SK-N-SH treated with all-trans-retinoic acid at 6 μM for 48 hours (cell line): Measurements from ENCODE around the gene ABHD5.

Experiments
- ATAC-seq: fragments of 200-7000 bp; cut with Tn5 transposase; 3 replicates; pipeline ENCODE4 v1.9.1; 2020; ENCODE audit warnings: mild to moderate bottlenecking, moderate library complexity
- ARNTL ChIP-seq: fragments of 450-650 bp; formaldehyde crosslinking; IDR thresholded peaks from 2 replicates; pipeline ENCODE4 v1.5.0; 2020; ENCODE audit warnings: low read depth, mild to moderate bottlenecking, moderate library complexity, borderline replicate concordance
- CREB5 ChIP-seq: fragments of 250-450 bp; sonication (Bioruptor Pico); IDR thresholded peaks from 2 replicates; pipeline ENCODE4 v1.5.1; 2020; ENCODE audit warnings: low read depth, mild to moderate bottlenecking, moderate library complexity
- CSDC2 ChIP-seq: fragments of 250-450 bp; sonication (Bioruptor Pico); IDR thresholded peaks from 2 replicates; pipeline ENCODE4 v1.5.0; 2020; ENCODE audit warnings: mild to moderate bottlenecking, moderate library complexity
- CSRNP3 ChIP-seq: fragments of 250-450 bp; sonication (Bioruptor Pico); IDR thresholded peaks from 2 replicates; pipeline ENCODE4 v1.5.1; 2021; ENCODE audit warnings: mild to moderate bottlenecking, moderate library complexity
- GLIS3 ChIP-seq: fragments of 250-450 bp; sonication (Bioruptor Pico); IDR thresholded peaks from 2 replicates; pipeline ENCODE4 v1.5.0; 2020; ENCODE audit warnings: mild to moderate bottlenecking, moderate library complexity
- ISL1 ChIP-seq: fragments of 250-450 bp; sonication (Bioruptor Pico); IDR thresholded peaks from 2 replicates; pipeline ENCODE4 v2.1.2; 2022; ENCODE audit warnings: mild to moderate bottlenecking, moderate library complexity
- PATZ1 ChIP-seq: fragments of 250-450 bp; sonication (Bioruptor Pico); IDR thresholded peaks from 2 replicates; pipeline ENCODE4 v1.8.0; 2020; ENCODE audit warnings: mild to moderate bottlenecking, moderate library complexity, borderline replicate concordance
- PPARA ChIP-seq: fragments of 250-450 bp; sonication (Bioruptor Pico); IDR thresholded peaks from 2 replicates; pipeline ENCODE4 v1.5.0; 2020; ENCODE audit warnings: mild to moderate bottlenecking, borderline replicate concordance
- RARB ChIP-seq: fragments of 250-450 bp; sonication (Bioruptor Pico); IDR thresholded peaks from 2 replicates; pipeline ENCODE4 v1.8.0; 2021; ENCODE audit warnings: mild to moderate bottlenecking, moderate library complexity
- SNAI2 ChIP-seq: fragments of 250-450 bp; sonication (Bioruptor Pico); IDR thresholded peaks from 2 replicates; pipeline ENCODE4 v1.5.0; 2020; ENCODE audit warnings: mild to moderate bottlenecking, moderate library complexity
- TCF4 ChIP-seq: fragments of 250-450 bp; sonication (Bioruptor Pico); IDR thresholded peaks from 2 replicates; pipeline ENCODE4 v1.8.0; 2021; ENCODE audit warnings: mild to moderate bottlenecking, moderate library complexity, borderline replicate concordance
- TOX ChIP-seq: fragments of 250-450 bp; sonication (Bioruptor Pico); IDR thresholded peaks from 2 replicates; pipeline ENCODE4 v1.8.0; 2021; ENCODE audit warnings: mild to moderate bottlenecking, moderate library complexity, borderline replicate concordance
- TSHZ2 ChIP-seq: fragments of 250-450 bp; sonication (Bioruptor Pico); IDR thresholded peaks from 2 replicates; pipeline ENCODE4 v1.5.0; 2020; ENCODE audit warnings: mild to moderate bottlenecking, moderate library complexity
- ZC3H10 ChIP-seq: fragments of 250-450 bp; sonication (Bioruptor Pico); IDR thresholded peaks from 2 replicates; pipeline ENCODE4 v1.5.1; 2021; ENCODE audit warnings: mild to moderate bottlenecking, moderate library complexity
- ZFP30 ChIP-seq: fragments of 450-650 bp; formaldehyde crosslinking; IDR thresholded peaks from 2 replicates; pipeline ENCODE4 v1.5.0; 2022; ENCODE audit warnings: mild to moderate bottlenecking, moderate library complexity
- ZNF70 ChIP-seq: fragments of 450-650 bp; formaldehyde crosslinking; IDR thresholded peaks from 2 replicates; pipeline ENCODE4 v1.5.0; 2020; ENCODE audit warnings: mild to moderate bottlenecking, moderate library complexity
- ZNF8 ChIP-seq: fragments of 450-650 bp; formaldehyde crosslinking; IDR thresholded peaks from 2 replicates; pipeline ENCODE4 v1.5.0; 2020; ENCODE audit warnings: mild to moderate bottlenecking, moderate library complexity

The ABHD5 gene

GRCh38 chr3:43764471-43764870 is 73.7 kb downstream of the ABHD5 start:
- TF ChIP-seq SNAI2 (no peak), GLIS3 (CRISPR knock-in tag) (no peak), ISL1 (CRISPR knock-in tag) (no peak), TSHZ2 (0 out of 2 replicates have a peak, but pooled peaks have one; percentile 45), TCF4 (CRISPR knock-in tag) (peak; percentile 66; the same call in 1 of the 2 replicates)
- ATAC-seq, result no peak

- ATAC-seq, result no peak
- TF ChIP-seq CREB5 (CRISPR knock-in tag), result no peak
- TF ChIP-seq CSDC2 (CRISPR knock-in tag), result no peak
- no peak for TF ChIP-seq PATZ1 (CRISPR knock-in tag)
- TF ChIP-seq ZC3H10 (CRISPR knock-in tag), result no peak
Measured at GRCh38 chr3:43765521-43765971, 74.8 kb downstream of the ABHD5 start.

- TF ChIP-seq TOX (CRISPR knock-in tag), result no peak
- peak; percentile 11; the same call in 2 of the 3 replicates for ATAC-seq
Measured at GRCh38 chr3:43766672-43767465, 76.1 kb downstream of the ABHD5 start.

GRCh38 chr3:43768381-43768973 is 77.7 kb downstream of the ABHD5 start:
- peak; percentile 5; the same call in 1 of the 3 replicates for ATAC-seq
- TF ChIP-seq TSHZ2 (no peak), PATZ1 (CRISPR knock-in tag) (no peak), PPARA (no peak), CREB5 (CRISPR knock-in tag) (no peak), RARB (CRISPR knock-in tag) (no peak), ZNF70 (CRISPR knock-in tag) (no peak), ZFP30 (no peak), ISL1 (CRISPR knock-in tag) (no peak), TOX (CRISPR knock-in tag) (no peak), CSRNP3 (no peak), ARNTL (CRISPR knock-in tag) (no peak), ZNF8 (no peak)
